Hepatocyte (in vitro differentiated cells): ENCODE results near the gene ESYT3.

ENCODE experiments used
- CTCF ChIP-seq: fragments of 200-600 bp; sonication (generic); IDR thresholded peaks from 2 replicates; pipeline ENCODE4 v1.5.1; 2016; ENCODE audit warnings: antibody characterized with exemption, mild to moderate bottlenecking; ENCODE audit not compliant: poor library complexity
- EZH2 ChIP-seq: fragments of 200-600 bp; sonication (generic); IDR thresholded peaks from 2 replicates; pipeline ENCODE4 v1.6.1; 2016; ENCODE audit warnings: antibody characterized with exemption, mild to moderate bottlenecking, borderline replicate concordance
- EZH2phosphoT487 ChIP-seq: fragments of 200-600 bp; sonication (generic); IDR thresholded peaks from one replicate; pipeline ENCODE4 v1.6.1; 2018; ENCODE audit warnings: antibody characterized with exemption, mild to moderate bottlenecking, low read depth, moderate library complexity; ENCODE audit not compliant: unreplicated experiment, severe bottlenecking

- no peak for TF ChIP-seq CTCF
- no peak for TF ChIP-seq EZH2
- TF ChIP-seq EZH2phosphoT487 = no peak
Observed at GRCh38 chr3:138396752-138397410, 37.5 kb upstream of the ESYT3 start.
